Activated CD4-positive, CD25-positive, alpha-beta regulatory T cell treated with anti-CD3 and anti-CD28 coated beads, Interleukin-2, amount 50 U/mL, for 72 hours (primary cell): ENCODE measurements around the gene TOR1A.

ENCODE experiments used
- DNase-seq: peaks from one replicate; pipeline ENCODE4 v3.0.0; 2021

The TOR1A gene, protein sequence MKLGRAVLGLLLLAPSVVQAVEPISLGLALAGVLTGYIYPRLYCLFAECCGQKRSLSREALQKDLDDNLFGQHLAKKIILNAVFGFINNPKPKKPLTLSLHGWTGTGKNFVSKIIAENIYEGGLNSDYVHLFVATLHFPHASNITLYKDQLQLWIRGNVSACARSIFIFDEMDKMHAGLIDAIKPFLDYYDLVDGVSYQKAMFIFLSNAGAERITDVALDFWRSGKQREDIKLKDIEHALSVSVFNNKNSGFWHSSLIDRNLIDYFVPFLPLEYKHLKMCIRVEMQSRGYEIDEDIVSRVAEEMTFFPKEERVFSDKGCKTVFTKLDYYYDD

DNA sequence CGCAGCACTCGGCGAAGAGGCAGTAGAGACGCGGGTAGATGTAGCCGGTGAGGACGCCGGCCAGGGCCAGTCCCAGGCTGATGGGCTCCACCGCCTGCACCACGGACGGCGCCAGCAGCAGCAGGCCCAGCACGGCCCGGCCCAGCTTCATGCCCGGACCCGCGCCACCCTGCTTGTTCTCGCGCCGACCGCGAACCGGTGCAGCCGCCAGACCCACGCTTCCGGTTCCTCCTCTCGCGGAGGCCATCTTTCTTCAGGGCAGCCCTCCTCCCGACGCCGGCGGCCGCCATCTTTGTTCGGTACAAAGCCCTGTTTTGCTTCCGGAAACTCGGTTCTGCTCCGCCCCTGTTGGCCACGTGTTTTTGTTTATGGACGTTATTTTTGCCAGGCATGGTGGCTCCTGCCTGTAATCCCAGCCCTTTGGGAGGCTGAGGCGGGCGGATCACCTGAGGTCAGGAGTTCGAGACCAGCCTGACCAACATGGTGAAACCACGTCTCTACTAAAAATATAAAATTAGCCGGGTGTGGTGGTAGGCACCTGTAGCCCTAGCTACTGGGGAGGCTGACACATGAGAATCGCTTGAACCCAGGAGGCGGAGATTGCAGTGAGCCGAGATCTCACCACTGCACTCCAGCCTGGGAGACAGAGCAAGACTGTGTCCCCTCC is at the start of gene TOR1A:
Gene TOR1A (minus strand): TSS at position 202 of the 667 bp plus-strand sequence. CDS start 51 bp downstream, at position 151.
- DNase-seq = peak; percentile 92

DNA sequence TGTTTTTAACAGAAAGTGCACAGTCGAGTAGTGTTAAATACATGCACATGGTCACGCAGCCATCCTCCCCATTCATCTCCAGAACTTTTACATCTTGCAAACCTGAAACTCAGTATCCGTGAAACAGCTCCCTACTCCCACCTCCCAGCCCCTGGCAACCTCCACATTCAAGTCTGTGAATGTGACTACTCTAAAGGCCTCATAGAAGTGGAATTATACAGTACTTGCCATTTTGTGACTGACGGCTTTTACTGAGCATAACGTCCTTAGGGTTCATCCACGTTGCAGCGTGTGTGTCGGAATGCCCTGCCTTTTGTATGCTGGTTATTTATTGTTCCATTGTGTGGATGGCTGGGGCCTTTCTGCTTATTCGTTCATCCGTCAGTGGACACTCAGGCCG is 47.1 kb upstream of the TOR1A start:
- DNase-seq = no peak

DNA sequence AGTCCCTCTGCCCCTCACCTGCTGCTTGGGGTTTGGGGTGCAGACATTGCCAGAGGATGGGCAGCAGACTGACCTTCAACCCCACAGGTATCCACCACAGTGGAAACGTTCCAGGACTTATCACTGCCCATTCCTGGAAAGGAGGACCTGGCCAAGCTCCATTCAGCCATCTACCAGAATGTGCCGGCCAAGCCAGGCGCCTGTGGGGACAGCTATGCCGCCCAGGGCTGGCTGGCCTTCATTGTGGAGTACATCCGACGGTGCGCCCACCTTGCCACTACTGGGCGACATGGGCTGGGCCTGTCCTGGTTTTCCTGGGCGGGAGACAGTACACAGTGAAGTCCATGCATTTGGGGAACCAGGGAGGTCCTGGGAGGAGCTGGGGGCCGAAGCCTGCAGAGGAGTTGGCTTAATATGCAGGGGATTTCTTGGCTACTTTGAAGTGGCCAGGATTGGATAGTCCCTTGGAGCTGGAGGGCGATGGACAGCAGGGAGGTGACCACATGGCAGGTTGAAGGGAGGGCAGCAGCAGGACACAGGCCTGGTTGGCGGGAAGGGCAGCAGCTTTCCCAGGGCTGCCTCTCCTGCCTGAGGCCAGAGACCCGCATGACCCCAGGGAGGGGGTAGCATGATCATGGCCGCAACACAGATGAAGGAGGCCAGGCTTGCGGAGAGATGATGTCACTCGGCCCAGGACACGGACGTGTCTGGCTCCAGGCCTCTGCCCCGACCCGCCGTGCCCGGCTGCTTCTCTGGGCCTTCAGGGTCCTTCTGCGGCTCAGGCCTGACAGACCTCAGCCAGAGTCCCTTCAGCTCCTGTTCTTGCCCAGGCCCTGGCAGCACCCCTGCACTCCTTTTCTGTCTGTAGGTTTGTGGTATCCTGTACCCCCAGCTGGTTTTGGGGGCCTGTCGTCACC is 45.9 kb upstream of the TOR1A start:
- DNase-seq = peak; percentile 30

DNA sequence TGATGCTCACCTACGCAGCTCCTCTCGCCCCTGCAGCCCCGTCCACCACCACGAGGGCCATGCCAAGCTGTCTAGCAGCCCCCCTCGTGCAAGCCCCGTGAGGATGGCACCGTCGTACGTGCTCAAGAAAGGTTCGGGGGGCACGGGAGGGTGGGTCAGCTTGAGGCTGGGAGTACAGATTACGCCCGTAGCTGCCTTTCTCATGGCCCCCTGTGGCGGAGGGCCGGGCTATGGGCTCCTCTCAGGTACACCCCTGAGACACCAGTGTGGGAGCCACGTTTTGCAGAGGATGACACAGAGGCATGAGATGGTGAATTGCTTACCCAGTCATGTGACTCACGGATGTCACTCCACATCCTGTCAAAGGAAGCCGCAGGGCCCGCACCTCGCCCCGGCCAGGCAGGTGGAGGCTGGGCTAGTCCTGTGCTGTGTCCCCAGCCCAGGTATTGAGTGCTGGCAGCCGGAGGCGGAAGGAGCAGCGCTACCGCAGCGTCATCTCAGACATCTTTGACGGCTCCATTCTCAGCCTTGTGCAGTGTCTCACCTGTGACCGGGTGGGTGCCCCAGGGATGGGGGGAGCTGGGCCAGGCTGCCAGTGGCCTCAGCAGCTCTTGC is 45.0 kb upstream of the TOR1A start:
- peak; percentile 82 for DNase-seq

DNA sequence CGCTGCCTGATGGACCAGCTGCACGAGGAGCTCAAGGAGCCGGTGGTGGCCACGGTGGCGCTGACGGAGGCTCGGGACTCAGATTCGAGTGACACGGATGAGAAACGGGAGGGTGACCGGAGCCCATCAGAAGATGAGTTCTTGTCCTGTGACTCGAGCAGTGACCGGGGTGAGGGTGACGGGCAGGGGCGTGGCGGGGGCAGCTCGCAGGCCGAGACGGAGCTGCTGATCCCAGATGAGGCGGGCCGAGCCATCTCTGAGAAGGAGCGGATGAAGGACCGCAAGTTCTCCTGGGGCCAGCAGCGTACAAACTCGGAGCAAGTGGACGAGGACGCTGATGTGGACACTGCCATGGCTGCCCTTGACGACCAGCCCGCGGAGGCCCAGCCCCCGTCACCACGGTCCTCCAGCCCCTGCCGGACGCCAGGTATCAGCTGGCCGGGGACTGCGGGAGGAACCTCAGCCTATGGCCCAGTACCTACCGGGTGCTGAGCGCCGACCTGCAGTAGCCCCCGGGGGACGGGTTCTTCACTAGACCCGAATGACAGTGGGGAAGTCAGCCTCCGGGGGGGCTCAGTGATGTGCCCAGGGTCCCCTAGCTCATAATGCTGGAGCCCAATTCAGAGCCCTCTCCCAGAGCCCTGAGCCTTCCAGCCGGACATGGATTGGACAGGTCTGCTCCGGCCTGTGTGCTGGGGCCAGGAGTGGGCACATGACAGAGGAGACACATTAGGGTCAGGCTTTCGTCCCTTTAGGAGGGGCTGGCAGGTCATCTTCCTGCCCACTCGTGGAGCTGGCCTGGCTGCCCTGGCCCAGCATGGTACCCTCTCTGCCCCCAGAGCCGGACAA is 44.3 kb upstream of the TOR1A start:
- DNase-seq = no peak

DNA sequence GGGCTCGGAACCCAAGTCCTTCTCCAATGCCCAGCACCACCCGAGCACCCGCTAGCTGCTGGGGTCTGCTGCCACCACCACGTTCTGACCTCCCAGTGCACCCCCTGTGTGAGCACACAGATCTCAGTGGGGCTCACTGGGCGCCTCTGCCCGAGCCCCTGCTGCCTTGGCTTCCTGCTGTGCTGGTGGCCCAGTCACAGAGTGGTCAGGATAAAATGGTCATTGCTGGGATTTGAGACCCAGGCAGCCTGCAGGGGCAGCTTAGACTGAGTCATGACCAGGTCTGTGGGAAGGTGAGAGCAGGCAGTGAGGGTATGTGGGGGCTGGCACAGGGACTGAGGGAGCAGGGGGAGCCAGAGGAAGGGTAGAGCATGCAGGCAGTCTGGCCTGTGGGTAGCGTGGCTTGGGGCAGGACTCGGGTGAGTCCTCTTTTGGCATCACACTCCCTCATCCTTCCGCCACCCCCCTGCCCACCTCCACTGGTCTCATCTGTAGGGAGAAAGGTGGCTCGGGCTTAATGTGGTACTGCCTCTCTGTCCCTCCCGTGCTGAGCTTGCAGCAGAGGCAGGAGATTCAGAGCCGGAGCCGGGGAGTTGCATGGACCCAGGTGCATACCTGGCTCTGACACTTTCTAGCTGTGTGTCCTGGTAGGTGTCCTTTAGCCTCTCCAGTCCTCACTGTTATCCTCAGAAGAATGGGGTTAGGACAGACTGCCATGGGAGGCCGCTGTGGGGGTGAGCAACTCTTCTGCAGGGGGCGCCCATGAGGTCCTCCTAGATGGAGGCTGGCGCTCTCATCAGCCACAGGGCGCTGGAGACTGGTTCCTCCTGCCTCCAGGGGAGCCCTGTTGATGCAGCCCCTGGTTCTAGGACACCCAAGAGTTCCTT is 43.4 kb upstream of the TOR1A start:
- no peak for DNase-seq

DNA sequence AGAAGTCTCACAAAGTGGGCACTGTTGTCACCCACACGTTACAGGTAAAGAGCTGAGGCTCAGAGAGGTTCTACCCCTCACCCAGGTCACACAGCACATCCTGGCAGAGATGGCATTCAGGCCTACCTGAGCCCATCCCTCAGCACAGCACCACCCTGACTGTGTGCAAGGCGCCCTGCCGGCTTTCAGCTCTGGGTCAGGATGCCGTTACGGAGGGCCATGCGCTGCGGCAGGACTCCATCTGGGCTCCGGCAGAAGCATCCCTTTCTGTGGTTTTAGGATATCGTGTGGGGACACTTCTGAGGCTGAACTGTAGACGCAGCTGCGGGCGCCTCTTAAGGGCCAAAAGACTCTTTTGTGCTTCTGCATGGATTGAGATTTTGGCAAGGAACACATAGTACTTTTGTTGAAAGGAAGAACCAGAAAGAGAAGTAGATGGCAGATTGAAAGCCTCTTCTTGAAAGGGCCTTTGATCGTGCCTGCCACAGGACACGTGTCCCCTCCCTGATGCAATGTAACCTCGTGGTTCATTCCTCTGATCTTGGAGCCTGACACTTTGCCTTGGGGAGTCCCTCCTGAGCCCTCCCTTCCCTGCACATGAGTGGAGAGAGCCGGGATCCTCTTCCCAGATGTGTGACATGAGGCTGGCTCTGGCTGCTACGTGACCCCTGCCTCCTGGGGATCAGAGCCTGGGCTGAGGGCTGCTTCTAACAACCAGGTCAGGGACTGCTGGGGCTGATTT is 42.6 kb upstream of the TOR1A start:
- DNase-seq = no peak

DNA sequence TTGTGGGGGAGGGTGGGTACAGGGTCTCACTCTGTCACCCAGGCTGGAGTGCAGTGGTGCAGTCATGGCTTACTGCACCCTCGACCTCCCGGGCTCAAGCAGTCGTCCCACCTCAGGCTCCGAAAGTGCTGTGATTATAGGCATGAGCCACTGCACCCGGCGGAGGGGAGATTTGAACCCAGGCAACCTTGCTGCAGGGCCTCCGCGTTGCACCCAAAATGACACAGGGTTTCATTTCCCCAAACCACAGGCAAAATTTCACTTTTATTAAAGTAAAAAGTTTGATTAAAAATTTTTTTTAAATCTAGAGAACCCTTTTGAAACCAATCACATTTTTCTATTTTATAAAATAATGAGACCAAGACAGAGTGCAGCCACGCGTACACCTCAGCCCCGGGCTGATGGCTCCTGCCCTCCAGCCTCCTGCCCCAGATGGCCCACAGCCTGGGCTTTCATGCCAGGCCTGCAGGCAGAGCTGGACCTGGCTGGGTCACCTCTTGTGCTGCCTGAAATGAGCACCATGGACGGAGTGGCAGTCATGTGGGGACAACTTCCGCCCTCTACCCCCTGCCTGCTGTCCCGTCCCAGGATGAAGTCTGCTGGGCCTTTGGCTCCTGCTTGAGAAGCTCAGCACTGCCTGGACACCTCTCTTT is 41.9 kb upstream of the TOR1A start:
- no peak for DNase-seq

DNA sequence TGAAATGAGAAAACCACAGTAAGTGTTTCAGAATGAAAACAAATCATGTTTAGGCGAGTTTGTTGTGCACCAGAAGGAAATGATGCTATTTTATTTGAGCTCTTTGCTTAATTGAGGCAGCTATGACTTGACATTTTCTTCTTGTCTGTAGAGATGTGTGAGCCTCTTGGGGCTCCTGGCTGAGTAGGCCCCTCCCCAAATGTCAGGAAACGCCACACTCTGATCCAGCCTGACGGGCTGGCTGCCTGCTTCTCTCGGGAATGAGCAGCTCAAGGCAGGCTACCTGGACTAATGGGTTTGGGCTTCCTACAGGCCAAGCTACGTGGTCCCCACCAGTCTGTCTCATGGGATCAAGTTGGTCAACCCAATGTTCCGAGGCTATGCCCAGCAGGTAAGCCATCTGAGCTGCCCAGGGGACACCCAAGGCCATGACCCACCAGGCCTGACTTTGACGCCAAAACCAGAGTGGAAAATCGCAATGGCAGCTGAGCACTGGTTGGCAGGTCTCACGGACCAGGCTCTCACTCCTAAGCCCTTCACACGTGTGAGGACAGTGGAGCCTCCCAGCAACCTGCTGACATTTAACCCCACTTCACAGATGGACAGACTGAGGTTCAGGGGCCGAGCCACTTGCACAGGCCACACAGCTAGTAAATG is 41.2 kb upstream of the TOR1A start:
- DNase-seq = no peak

DNA sequence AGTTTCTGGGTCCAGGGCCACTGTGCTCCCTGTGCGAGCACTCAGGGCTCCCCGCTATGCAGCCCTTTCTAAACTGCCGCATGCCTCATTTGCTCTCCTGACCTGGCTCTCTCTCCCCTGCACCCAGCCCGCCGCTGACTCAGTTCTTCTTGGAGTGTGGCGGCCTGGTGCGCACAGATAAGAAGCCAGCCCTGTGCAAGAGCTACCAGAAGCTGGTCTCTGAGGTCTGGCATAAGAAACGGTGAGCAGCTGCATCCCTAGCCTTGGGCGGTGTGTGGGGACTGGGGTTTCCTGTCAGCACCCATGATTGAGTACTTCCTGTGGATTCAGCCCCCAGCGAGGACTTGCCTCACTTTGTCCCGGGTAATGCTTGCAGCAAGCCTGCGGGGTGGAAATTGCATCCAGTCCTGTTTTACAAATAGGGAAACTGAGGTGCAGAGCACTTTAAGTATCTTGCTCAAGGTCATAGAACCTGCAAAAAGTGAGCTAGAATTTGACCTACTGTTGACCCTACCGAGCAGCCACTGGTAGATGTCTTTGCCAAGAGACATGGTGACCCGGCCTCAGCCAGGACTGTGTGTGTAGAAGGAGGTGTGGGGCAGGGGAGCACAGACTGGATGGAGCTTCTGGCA is 39.2 kb upstream of the TOR1A start:
- peak; percentile 65 for DNase-seq

DNA sequence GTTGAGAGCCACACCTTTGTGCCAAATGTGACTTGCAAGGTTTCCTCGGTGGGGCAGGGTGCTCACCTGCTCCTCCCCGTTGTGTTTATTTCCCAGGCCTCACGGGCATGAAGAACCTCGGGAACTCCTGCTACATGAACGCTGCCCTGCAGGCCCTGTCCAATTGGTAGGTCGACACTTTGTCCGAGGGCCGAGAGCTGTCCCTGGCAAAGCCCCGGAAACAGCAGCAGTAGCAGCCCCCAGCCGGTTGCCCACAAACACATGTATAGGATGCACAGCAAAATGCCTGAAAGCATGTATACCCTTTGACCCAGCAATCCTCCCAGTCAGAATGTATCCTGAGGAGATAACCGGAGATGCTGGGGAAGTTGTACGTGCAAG is 37.5 kb upstream of the TOR1A start:
- no peak for DNase-seq

DNA sequence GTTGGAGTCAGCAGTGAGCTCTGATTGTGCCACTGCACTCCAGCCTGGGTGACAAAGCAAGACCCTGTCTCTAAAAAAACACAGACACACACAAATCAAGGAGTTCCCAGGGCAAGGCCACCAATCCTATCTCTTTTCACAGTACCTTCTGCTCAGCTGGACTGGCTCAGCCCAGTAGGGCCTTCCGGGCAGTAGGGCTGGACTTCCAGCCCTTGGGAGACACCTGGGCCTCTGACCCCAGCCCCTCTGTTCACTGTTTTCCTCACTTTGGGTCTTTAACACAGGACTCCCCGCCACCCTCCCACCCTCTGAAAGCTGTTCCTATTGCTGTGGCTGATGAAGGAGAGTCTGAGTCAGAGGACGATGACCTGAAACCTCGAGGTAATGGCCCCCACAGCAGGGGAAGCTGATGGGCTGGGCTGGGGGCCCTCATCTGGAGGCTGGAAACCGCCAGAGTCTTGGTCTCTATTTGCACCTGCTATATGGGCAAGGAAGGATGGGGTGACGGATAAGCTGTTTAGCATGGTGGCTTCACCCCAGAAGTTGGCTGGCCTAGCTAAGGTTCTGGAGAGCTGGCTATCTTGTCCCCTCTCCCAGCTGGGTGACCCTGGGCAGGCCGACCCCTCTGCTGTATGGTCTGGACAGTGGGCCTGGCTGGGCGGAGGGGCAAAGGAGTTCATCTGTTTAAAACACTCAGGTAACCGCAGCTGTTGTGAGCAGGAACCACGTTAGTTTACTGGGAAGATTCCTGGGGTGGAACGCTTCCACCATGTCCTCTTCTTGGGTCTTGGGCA is 36.9 kb upstream of the TOR1A start:
- DNase-seq = no peak

DNA sequence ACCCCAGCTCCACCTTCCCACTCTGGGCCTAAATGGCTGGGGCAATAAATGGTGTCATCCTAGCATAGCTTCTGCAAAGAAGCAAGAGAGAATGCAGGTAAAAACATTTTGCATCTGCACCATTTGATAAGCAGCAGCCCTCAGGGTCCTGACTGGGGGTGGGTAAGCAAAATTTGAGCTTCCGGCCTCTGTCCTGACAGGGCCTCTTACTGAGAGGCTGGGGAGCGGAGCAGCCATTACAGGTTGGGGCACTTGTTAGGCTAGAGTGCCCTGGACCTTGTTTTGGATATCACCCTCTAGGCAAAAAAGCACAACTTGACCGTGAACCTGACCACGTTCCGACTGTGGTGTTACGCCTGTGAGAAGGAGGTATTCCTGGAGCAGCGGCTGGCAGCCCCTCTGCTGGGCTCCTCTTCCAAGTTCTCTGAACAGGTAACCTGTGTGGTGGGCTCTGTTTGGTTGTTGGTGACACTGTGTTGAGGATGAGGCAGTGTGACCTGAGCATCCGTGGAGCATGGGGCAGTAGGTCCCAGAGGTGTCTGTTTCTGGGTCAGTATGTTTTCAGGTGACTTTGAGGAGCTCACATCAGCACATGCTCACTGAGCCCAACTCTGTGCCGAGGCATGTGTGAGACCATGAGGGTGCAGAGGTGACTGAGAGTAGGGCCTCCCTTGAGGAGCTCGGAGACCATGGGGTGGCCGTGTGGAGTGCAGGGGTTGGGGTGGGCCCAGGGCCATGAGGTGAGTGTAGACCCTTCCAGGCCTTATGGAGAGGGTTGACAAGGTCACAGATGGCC is 34.4 kb upstream of the TOR1A start:
- no peak for DNase-seq

DNA sequence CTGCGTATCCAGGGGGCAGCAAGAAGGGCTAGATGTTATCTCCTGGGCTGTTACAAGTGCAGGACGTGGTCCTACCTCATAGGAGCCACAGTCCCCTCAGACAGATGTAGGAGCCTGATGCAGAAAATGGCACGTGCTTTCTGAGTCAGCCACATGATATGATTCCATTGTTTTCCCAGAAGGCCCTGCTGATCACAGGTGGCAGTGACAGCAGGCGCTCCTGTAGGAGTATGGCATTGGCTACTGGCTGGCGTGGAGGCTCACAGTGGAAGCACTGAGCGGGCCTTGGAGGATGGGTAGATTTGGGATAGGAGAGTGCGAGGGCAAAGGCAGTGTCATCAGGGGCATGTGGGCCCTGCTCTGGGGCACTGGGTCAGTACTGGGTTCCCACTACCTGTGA is 33.3 kb upstream of the TOR1A start:
- DNase-seq = no peak

DNA sequence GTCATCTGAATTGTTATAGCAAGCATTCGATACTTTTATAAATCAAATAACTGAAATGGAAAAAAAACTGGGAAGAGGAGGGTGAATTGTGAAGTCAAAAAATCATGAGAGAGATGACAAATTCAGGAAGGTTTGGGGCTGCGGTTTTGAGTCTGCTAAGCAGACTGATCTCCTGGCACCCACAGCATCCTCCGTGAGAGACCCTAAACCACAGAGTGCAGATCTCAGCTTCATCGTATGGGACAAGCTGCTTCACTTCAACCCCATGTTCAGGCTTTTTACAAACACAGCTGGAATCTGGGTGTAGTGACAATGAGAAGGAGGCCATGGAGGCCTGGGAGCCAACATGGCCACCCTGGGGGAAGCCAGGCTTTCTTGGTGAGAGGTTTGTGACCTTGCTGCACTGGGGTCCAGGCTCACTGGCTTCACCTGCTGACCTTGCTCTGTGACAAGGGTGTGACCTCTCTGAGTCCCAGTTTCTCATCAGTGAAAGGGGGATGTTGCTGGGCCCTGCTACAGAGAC is 30.7 kb upstream of the TOR1A start:
- no peak for DNase-seq

DNA sequence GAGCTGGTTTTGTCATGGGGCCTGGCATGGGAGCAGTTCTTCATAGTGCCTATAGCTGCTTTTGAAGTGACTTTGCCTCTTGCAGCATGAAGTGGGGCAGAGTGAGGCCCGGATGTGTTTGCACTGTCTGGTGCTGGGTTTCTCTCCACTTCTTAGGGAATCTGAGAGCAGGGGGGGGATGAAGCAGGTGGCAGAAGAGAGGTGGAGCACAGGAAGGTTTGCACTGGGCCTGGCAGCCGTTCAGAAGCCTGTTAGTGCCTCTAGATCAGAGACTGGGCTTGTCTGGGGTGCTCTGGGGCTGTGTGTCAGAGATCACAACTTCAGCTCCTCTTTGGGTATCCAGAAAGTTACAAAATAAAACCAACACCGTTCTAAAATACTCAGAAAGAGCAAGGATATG is 29.7 kb upstream of the TOR1A start:
- DNase-seq = no peak

DNA sequence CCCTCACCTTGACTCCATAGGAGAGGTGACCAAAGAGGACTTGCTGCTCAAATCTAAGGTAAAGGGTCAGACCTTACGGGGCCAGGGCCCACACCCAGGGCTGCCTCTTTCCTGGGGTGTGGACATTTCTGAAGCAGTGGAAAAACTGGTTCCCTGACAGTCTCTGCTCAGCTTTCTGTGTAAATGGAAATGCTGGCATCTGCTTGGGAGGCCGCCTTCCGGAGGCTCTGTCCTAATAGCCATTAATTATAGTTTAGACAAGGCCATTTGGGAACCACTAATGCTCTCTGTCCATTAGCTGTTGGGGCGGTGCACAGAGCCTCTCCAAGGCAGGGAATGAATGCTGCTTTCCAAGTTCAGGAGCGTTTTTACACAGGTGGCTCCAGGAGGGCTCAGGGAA is 28.6 kb upstream of the TOR1A start:
- DNase-seq = no peak
